ENCODE measurements around the gene DIS3L2.

DIS3L2 gene

GRCh38 chr2:232097260-232097659, 135.7 kb downstream of the DIS3L2 start:
- no peak for DNase-seq (ENCODE audit: low spot score)
- in situ Hi-C loops (cut with MboI; ENCODE audit: low pct_unique_long_range_greater_than_20kb, low sequenced_read_pairs, unreplicated experiment) = no loop called here
- no peak for TF ChIP-seq CTCF (IDR thresholded peaks at IDR 0.05; ENCODE audit: extremely low read depth, insufficient read depth, missing control alignments)

DNA sequence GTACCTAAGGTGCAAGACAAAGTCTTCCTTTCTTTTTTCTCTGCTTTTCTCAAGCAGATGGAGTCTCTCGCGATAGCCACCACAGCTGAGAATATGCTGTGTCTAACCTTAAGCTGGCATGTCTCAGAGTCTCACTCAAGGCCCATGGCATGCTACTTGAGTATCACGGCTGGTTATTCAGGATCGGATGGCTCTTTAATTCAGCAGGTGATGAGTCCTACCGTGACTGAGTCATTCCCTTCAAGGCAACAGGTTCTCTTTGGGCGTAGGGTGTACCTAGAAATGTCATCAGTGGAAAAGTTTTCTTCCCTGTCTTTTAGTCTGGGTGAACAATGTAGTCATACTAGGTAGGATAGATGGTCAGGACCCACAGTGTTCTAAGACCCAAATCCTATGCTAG, 136.2 kb downstream of the DIS3L2 start:
- in situ Hi-C loops (cut with MboI; ENCODE audit: low pct_unique_long_range_greater_than_20kb, low sequenced_read_pairs, unreplicated experiment) = no loop called here
- TF ChIP-seq CTCF (IDR thresholded peaks at IDR 0.05; ENCODE audit: extremely low read depth, insufficient read depth, missing control alignments) = no peak
- no peak for DNase-seq (ENCODE audit: low spot score)

DNA sequence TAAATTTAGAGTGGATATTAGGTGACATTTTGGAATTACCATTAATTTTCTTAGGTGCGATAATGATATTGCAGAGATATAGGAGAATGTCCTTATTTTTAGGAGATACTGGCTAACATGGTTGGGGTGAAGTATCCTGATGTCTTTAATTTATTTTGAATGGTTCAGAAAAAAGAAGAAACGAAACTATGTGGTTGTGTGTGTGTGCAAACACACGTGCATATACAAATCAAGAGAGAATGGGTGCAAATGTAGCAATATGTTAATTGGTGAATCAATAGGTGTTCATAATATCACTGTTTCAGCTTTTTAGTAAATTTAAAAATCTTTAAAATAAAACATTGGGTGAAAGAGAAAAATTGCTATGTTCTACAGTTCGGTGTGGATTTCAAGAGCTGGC, 140.9 kb downstream of the DIS3L2 start:
- TF ChIP-seq CTCF (IDR thresholded peaks at IDR 0.05; ENCODE audit: extremely low read depth, insufficient read depth, missing control alignments) = no peak

GRCh38 chr2:232103140-232103737, 141.7 kb downstream of the DIS3L2 start:
- in situ Hi-C loops (cut with MboI; ENCODE audit: low pct_unique_long_range_greater_than_20kb, low sequenced_read_pairs, unreplicated experiment) = no loop called here
- no peak for DNase-seq (ENCODE audit: low spot score)
- TF ChIP-seq CTCF (IDR thresholded peaks at IDR 0.05; ENCODE audit: extremely low read depth, insufficient read depth, missing control alignments) = no peak

More for the DNA sequence above, 140.9 kb downstream of the DIS3L2 start:
- in situ Hi-C loops (cut with MboI; ENCODE audit: low pct_unique_long_range_greater_than_20kb, low sequenced_read_pairs, unreplicated experiment) = no loop called here
- DNase-seq (ENCODE audit: low spot score) = no peak

DNA sequence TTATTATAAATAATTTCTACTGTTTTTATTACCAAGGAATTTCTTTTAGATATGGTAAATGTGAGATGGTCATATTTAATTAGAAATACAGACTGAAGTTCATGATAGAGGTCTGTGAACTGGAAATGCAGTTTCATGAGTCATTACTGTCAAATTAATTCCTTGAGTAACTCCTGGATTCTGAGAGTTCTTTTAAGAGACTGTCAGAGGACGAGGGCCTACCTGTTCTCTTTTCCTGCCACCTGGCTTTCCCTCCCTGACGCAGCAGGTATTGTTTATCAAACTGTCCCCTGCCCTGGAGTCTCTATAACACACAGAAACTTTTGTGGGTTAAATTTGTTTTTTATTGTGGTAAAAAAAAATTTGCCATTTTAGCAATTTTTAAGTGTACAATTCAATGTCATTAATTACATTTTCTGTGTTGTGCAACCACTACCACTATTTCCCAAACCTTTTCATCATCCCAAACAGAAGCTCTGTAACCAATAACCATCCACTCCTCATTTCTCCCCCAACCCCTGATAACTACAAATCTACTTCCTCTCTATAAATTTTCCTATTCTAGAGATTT, 142.6 kb downstream of the DIS3L2 start:
- no peak for TF ChIP-seq CTCF (IDR thresholded peaks at IDR 0.05; ENCODE audit: extremely low read depth, insufficient read depth, missing control alignments)
- in situ Hi-C loops (cut with MboI; ENCODE audit: low pct_unique_long_range_greater_than_20kb, low sequenced_read_pairs, unreplicated experiment) = no loop called here
- no peak for DNase-seq (ENCODE audit: low spot score)

- no peak for DNase-seq (ENCODE audit: low spot score)
- in situ Hi-C loops (cut with MboI; ENCODE audit: low pct_unique_long_range_greater_than_20kb, low sequenced_read_pairs, unreplicated experiment) = no loop called here
- TF ChIP-seq CTCF (IDR thresholded peaks at IDR 0.05; ENCODE audit: extremely low read depth, insufficient read depth, missing control alignments) = no peak
These were observed 150.0 kb downstream of the DIS3L2 start for GRCh38 chr2:232111551-232111950.

Data from GM13977 (cell line).